ENCODE measurements around the gene SLC39A11.
A peak's percentile ranks its signal among the peaks of the same experiment; 100 is the strongest.
"Not testable (repeated sequence)": the region's sequence is repeated elsewhere in the genome, so short reads cannot be mapped to it uniquely, and the experiment has no call there.

Gene SLC39A11

GRCh38 chr17:73099511-73099910 is 7.0 kb upstream of the SLC39A11 start:
- DNase-seq (ENCODE audit: low read depth), result peak; percentile 26
- TF ChIP-seq, protein P1, sequence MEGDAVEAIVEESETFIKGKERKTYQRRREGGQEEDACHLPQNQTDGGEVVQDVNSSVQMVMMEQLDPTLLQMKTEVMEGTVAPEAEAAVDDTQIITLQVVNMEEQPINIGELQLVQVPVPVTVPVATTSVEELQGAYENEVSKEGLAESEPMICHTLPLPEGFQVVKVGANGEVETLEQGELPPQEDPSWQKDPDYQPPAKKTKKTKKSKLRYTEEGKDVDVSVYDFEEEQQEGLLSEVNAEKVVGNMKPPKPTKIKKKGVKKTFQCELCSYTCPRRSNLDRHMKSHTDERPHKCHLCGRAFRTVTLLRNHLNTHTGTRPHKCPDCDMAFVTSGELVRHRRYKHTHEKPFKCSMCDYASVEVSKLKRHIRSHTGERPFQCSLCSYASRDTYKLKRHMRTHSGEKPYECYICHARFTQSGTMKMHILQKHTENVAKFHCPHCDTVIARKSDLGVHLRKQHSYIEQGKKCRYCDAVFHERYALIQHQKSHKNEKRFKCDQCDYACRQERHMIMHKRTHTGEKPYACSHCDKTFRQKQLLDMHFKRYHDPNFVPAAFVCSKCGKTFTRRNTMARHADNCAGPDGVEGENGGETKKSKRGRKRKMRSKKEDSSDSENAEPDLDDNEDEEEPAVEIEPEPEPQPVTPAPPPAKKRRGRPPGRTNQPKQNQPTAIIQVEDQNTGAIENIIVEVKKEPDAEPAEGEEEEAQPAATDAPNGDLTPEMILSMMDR (conservative IDR thresholded peaks at IDR 0.05; ENCODE audit: low read depth, low read length), result no peak
- no peak overlapping the region for H3K4me3 ChIP-seq (ENCODE audit: low read depth, low read length)

GRCh38 chr17:73098919-73099318 is 6.4 kb upstream of the SLC39A11 start:
- DNase-seq (ENCODE audit: low read depth), result no peak
- TF ChIP-seq, protein P1 (conservative IDR thresholded peaks at IDR 0.05; ENCODE audit: low read depth, low read length), result no peak
- no peak overlapping the region for H3K4me3 ChIP-seq (ENCODE audit: low read depth, low read length)

- not testable (repeated sequence) for H3K4me3 ChIP-seq (ENCODE audit: low read depth, low read length); DNase-seq (ENCODE audit: low read depth)
These were observed 5.7 kb upstream of the SLC39A11 start for GRCh38 chr17:73097973-73098765.

DNA sequence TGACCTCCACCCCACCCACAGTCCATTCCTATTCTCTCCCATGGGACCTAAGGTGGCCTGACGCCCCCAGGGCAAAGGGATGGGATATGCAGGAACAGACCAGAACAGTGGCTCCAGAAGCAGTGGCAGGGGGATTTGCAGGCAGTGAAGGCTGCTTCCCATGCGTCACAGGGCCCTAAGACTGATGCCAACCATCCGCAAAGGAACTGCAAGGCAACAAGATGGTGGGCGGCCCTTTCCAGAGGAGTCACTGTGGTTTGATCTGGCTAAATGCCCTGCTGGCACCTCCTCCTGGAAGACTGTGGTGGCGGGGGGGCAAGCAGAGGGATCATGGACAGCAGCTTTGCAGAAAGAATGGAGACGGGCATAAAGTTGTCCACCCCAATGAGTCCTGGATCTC is 4.4 kb upstream of the SLC39A11 start:
- H3K4me3 ChIP-seq (ENCODE audit: low read depth, low read length), result no peak overlapping the region
- TF ChIP-seq, protein P1 (conservative IDR thresholded peaks at IDR 0.05; ENCODE audit: low read depth, low read length), result no peak
- no peak for DNase-seq (ENCODE audit: low read depth)

- TF ChIP-seq, protein P1 (conservative IDR thresholded peaks at IDR 0.05; ENCODE audit: low read depth, low read length), result no peak
- H3K4me3 ChIP-seq (ENCODE audit: low read depth, low read length), result no peak overlapping the region
- DNase-seq (ENCODE audit: low read depth), result no peak
These were observed 3.7 kb upstream of the SLC39A11 start for GRCh38 chr17:73096211-73096610.

DNA sequence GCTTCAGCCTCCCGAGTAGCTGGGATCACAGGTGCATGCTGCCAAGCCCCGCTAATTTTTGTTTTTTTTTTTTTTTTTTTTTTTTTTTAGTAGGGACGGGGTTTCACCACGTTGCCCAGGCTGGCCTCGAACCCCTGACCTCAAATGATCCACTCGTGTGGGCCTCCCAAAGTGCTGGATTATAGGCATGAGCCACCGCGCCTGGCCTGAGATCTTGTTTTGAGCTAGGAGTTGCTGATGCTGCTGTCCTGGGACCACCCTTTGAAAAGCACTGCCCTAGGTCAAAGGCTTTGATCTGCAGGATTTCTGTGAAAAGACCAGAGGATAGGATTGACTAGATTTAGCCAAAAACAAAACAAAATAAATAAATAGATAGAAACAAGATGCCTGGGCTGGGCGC is 798 bp upstream of the SLC39A11 start:
- TF ChIP-seq, protein P1 (conservative IDR thresholded peaks at IDR 0.05; ENCODE audit: low read depth, low read length), result no peak
- no peak overlapping the region for H3K4me3 ChIP-seq (ENCODE audit: low read depth, low read length)
- no peak for DNase-seq (ENCODE audit: low read depth)

- H3K4me3 ChIP-seq (ENCODE audit: low read depth, low read length), result peak overlapping the region; percentile 83
- DNase-seq (ENCODE audit: low read depth), result no peak
- TF ChIP-seq, protein P1 (conservative IDR thresholded peaks at IDR 0.05; ENCODE audit: low read depth, low read length), result no peak
These were observed 542 bp downstream of the SLC39A11 start for GRCh38 chr17:73091770-73092522.
